Vagina (tissue), 2 donors: ENCODE results near the gene OMG. TPM values are rescaled to one million over a fixed set of nuclear protein-coding genes. Genes with fewer than 3 reads are reported as not detected.
"Not testable (repeated sequence)": the region's sequence is repeated elsewhere in the genome, so short reads cannot be mapped to it uniquely, and the experiment has no call there.

Source experiments
- DNase-seq, 2 donors: peaks; one replicate each; pipeline ENCODE4 v3.0.0-alpha.2; 2017; ENCODE audit errors: extremely low spot score in 2 of 2
- H3K27ac ChIP-seq: fragments of 200-600 bp; sonication (generic); one replicate; pipeline ENCODE4 v1.5.1; 2019
- H3K27me3 ChIP-seq: fragments of 200-600 bp; sonication (generic); one replicate; pipeline ENCODE4 v1.5.1; 2019
- H3K36me3 ChIP-seq, 2 donors: fragments of 200-600 bp; sonication (generic); one replicate each; pipeline ENCODE4 v1.5.1; 2017 to 2019
- H3K4me1 ChIP-seq: fragments of 200-600 bp; sonication (generic); one replicate; pipeline ENCODE4 v1.5.1; 2019
- H3K4me3 ChIP-seq, 2 donors: fragments of 200-600 bp; sonication (generic); 1 replicate in 1 of 2; 2 replicates in 1 of 2; pipeline ENCODE4 v1.5.1; 2016 to 2019
- H3K9me3 ChIP-seq: fragments of 200-600 bp; sonication (generic); one replicate; pipeline ENCODE4 v1.5.1; 2019
- POLR2A ChIP-seq, 2 donors: fragments of 450-650 bp; IDR thresholded peaks; one replicate each; pipeline ENCODE4 v1.6.1; 2017; ENCODE audit warnings: antibody characterized with exemption in 2 of 2, mild to moderate bottlenecking in 2 of 2, moderate library complexity in 2 of 2
- POLR2AphosphoS5 ChIP-seq, 2 donors: sonication (generic); formaldehyde crosslinking; IDR thresholded peaks; one replicate each; pipeline ENCODE4 v1.9.0; 2017; ENCODE audit warnings: antibody characterized with exemption in 2 of 2, mild to moderate bottlenecking in 2 of 2, low read depth in 1 of 2; ENCODE audit not compliant: insufficient read depth in 1 of 2
- intact Hi-C: fragments of 100-400 bp; cut with DNase I; formaldehyde crosslinking; loops from one replicate; pipeline ENCODE4 v1.15.1; 2023
- total RNA-seq: library from RNA; depleted of rRNA; stranded (reverse); fragments of >200 nt; gene quantifications from one replicate; pipeline ENCODE4 v1.2.3, GENCODE V29; 2016
- TF ChIP-seq, protein P1 (sequence below), 3 experiments: fragments of 450-650 bp in 2 of 3; fragments of 200-600 bp in 1 of 3; sonication (generic) in 1 of 3; IDR thresholded peaks; one replicate each; pipeline ENCODE4 v1.5.1; 2017 to 2019; ENCODE audit warnings: antibody characterized with exemption in 3 of 3, mild to moderate bottlenecking in 2 of 3, moderate library complexity in 2 of 3

Gene OMG
- total RNA-seq, 1 donor from 2014 or later, result not detected

DNA sequence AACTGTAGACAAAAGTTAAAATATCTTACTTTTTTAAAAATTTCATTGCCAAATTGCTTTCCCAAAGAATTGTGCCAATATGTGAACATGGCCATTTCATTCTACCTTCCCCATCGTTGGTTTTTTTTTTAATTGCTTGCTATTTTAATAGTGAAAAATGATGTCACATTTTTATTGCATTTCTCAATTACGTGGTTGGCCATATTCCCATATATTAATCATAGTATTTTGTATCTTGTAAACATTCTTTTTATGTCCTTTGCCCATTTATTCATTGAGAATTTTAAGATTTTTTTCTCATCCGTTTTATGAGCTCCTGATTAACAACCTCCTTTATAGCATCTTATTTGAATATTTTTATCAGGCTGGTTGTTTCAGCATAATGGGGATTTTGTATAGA, 7.2 kb downstream of the OMG start:
- Histone ChIP-seq H3K36me3 (peaks cover 0 to 4% of the 10 kb centered on the region in 2 donors), H3K27me3 (no peaks in the 10 kb centered on the region), H3K4me3 (no peak overlapping the region), H3K27ac (no peak overlapping the region), H3K9me3 (no peaks in the 10 kb centered on the region), H3K4me1 (no peaks in the 10 kb centered on the region)
- no peak for DNase-seq
- intact Hi-C loops, result no loop called here
- TF ChIP-seq POLR2A (IDR thresholded peaks at IDR 0.05) (no peak), POLR2AphosphoS5 (IDR thresholded peaks at IDR 0.05; ENCODE audit: insufficient read depth in 1 of 2, low read depth in 1 of 2) (no peak)
- TF ChIP-seq, protein P1, sequence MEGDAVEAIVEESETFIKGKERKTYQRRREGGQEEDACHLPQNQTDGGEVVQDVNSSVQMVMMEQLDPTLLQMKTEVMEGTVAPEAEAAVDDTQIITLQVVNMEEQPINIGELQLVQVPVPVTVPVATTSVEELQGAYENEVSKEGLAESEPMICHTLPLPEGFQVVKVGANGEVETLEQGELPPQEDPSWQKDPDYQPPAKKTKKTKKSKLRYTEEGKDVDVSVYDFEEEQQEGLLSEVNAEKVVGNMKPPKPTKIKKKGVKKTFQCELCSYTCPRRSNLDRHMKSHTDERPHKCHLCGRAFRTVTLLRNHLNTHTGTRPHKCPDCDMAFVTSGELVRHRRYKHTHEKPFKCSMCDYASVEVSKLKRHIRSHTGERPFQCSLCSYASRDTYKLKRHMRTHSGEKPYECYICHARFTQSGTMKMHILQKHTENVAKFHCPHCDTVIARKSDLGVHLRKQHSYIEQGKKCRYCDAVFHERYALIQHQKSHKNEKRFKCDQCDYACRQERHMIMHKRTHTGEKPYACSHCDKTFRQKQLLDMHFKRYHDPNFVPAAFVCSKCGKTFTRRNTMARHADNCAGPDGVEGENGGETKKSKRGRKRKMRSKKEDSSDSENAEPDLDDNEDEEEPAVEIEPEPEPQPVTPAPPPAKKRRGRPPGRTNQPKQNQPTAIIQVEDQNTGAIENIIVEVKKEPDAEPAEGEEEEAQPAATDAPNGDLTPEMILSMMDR (IDR thresholded peaks at IDR 0.05), result no peak

DNA sequence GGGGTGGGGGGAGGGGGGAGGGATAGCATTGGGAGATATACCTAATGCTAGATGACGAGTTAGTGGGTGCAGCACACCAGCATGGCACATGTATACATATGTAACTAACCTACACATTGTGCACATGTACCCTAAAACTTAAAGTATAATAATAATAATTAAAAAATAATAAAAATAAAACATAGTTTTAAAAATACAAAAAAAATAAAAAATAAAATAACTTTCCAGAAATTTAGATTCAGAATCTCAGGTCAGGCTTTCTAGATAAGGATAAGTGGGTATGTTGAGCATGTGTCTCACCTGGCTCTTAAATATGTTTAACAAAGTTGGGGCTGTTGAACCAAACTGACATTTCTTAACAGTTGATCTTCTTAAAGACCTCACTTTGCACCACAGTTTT, 9.1 kb downstream of the OMG start:
- H3K27me3 ChIP-seq, H3K4me3 ChIP-seq, intact Hi-C loops, H3K27ac ChIP-seq, H3K4me1 ChIP-seq, H3K36me3 ChIP-seq, H3K9me3 ChIP-seq, DNase-seq: not testable (repeated sequence)

DNA sequence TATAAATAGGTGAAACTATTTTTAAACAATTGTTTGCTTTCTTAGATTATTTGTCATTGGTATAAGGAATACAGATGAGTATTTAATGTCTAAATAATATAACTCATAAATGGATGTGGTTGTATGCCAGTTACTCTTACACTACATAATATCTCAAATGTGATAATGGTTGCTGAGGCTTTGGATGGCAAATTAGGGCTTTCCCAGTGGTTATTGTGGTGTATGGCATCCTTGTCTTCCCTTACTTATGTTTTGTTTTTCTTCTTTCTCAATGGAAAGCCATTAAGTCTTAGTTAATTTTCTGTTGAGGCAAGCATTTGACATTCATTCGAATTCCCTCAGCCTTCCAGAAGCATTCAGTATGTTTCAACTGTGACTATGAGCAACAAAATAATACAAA, 10.5 kb downstream of the OMG start:
- Histone ChIP-seq H3K27me3 (no peaks in the 10 kb centered on the region), H3K27ac (no peak overlapping the region), H3K4me1 (no peaks in the 10 kb centered on the region), H3K4me3 (no peak overlapping the region), H3K36me3 (peaks cover 0 to 4% of the 10 kb centered on the region in 2 donors), H3K9me3 (no peaks in the 10 kb centered on the region)
- intact Hi-C loops, result no loop called here
- TF ChIP-seq POLR2AphosphoS5 (IDR thresholded peaks at IDR 0.05; ENCODE audit: insufficient read depth in 1 of 2, low read depth in 1 of 2) (no peak), POLR2A (IDR thresholded peaks at IDR 0.05) (no peak)
- TF ChIP-seq, protein P1 (IDR thresholded peaks at IDR 0.05), result no peak
- DNase-seq, result no peak

DNA sequence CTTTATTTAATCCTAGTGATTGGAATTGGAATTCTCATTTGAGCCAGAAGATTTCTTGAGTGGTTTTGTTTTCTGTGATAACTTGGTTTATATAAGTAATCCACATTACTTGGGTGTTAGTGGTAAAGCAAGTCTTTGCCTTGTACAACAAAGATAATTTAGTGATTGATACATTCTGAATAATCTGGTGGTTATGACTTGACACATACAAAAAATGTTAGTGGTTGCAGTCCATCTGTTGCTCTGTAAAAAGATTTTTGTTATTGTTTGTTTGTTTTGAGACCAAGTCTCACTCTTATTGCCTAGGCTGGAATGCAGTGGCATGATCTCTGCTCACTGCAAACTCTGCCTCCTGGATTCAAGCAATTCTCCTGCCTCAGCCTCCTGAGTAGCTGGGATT, 13.2 kb downstream of the OMG start:
- Histone ChIP-seq H3K9me3 (no peaks in the 10 kb centered on the region), H3K36me3 (peaks cover 0 to 4% of the 10 kb centered on the region in 2 donors), H3K4me1 (no peaks in the 10 kb centered on the region), H3K27me3 (no peaks in the 10 kb centered on the region), H3K27ac (no peak overlapping the region), H3K4me3 (no peak overlapping the region)
- no peak for DNase-seq
- intact Hi-C loops, result no loop called here
- TF ChIP-seq POLR2A (IDR thresholded peaks at IDR 0.05), result no peak
- TF ChIP-seq, protein P1 (IDR thresholded peaks at IDR 0.05), result no peak

DNA sequence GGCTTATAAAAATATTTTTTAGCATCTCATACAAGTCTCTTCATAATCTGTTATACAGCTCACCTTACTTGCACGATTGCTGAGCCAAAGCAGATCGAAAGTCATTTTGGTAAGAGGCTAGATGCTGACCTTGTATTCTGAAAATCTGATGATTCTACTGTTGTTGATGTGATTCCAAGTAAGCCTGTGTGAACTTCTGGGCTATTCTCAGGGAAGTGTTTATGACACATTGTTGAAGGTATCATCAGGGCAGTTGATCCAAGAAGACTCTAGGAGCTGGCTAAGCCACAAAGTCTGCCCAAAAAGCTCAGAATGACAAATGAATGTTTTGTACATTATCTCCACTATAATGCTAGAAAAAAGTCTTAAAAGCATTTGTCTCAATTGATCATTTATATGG, 16.0 kb downstream of the OMG start:
- Histone ChIP-seq H3K27me3 (no peaks in the 10 kb centered on the region), H3K4me3 (no peak overlapping the region), H3K27ac (no peak overlapping the region), H3K36me3 (peaks cover 0 to 4% of the 10 kb centered on the region in 2 donors), H3K4me1 (no peaks in the 10 kb centered on the region), H3K9me3 (no peaks in the 10 kb centered on the region)
- intact Hi-C loops, result no loop called here
- TF ChIP-seq, protein P1 (IDR thresholded peaks at IDR 0.05), result no peak
- TF ChIP-seq POLR2AphosphoS5 (IDR thresholded peaks at IDR 0.05; ENCODE audit: insufficient read depth in 1 of 2, low read depth in 1 of 2) (no peak), POLR2A (IDR thresholded peaks at IDR 0.05) (no peak)
- DNase-seq, result no peak

DNA sequence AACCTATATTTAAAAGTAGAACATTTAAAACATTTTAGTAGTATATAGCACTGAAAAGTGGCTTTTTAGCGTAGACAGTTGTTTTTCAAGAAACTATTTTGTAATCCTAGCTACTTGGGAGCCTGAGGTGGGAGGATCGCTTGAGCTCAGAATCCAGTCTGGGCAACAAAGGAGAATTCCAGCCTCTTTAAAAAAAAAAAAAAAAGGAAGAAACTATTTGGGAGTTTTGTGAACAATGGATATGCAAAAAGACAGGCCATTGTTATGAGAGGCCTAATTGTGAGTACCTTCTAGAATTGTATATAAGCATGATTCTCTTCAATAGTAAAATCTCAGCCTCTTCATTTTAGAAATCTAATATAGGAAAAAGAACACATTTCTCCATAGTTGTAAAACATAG, 17.6 kb downstream of the OMG start:
- intact Hi-C loops, result no loop called here
- H3K27ac ChIP-seq, result no peak overlapping the region
- no peaks in the 10 kb centered on the region for H3K36me3 ChIP-seq
- no peak overlapping the region for H3K4me3 ChIP-seq
- DNase-seq, result no peak
- H3K27me3 ChIP-seq, result no peaks in the 10 kb centered on the region
- TF ChIP-seq POLR2A (IDR thresholded peaks at IDR 0.05), result no peak
- TF ChIP-seq, protein P1 (IDR thresholded peaks at IDR 0.05), result no peak
- TF ChIP-seq POLR2AphosphoS5 (IDR thresholded peaks at IDR 0.05; ENCODE audit: insufficient read depth in 1 of 2, low read depth in 1 of 2), result no peak
- H3K4me1 ChIP-seq, result peaks cover under 1% of the 10 kb centered on the region
- no peaks in the 10 kb centered on the region for H3K9me3 ChIP-seq
